ENCODE data around the gene GSDME.
"Not testable (repeated sequence)": the region's sequence is repeated elsewhere in the genome, so short reads cannot be mapped to it uniquely, and the experiment has no call there.

GRCh38 chr7:24735594-24735993 is 21.7 kb downstream of the GSDME start:
- TF ChIP-seq CTCF, POLR2A (IDR thresholded peaks at IDR 0.05): not testable (repeated sequence)
